Activated naive CD4-positive, alpha-beta T cell treated with anti-CD3 and anti-CD28 coated beads for 36 hours (primary cell): ENCODE measurements around the gene PTAFR. TPM values are rescaled to one million over a fixed set of nuclear protein-coding genes. Genes with fewer than 3 reads are reported as not detected.

ENCODE experiments used
- CTCF ChIA-PET: fragments of 350-600 bp; sonication (Branson Sonifier 250); formaldehyde crosslinking; loops from one replicate; lab custom pipeline; 2021; ENCODE audit warnings: antibody characterized with exemption; lab: Charles Lee
- DNase-seq: peaks from one replicate; pipeline ENCODE4 v3.0.0-alpha.2; 2020
- H3K27ac Mint-ChIP-seq: one replicate; pipeline ENCODE4 v1.8.0; 2021; ENCODE audit warnings: mild to moderate bottlenecking, mixed read lengths
- H3K27me3 Mint-ChIP-seq: one replicate; pipeline ENCODE4 v1.8.0; 2021; ENCODE audit warnings: low read depth, mixed read lengths
- H3K36me3 Mint-ChIP-seq: one replicate; pipeline ENCODE4 v1.8.0; 2021; ENCODE audit warnings: low read depth, mixed read lengths
- H3K4me1 Mint-ChIP-seq: one replicate; pipeline ENCODE4 v1.8.0; 2021; ENCODE audit warnings: low read depth, mixed read lengths
- H3K4me3 Mint-ChIP-seq: one replicate; pipeline ENCODE4 v1.8.0; 2021; ENCODE audit warnings: mild to moderate bottlenecking, moderate library complexity, mixed read lengths
- H3K9me3 Mint-ChIP-seq: one replicate; pipeline ENCODE4 v1.8.0; 2021; ENCODE audit warnings: mixed read lengths
- intact Hi-C: fragments of 100-400 bp; cut with micrococcal nuclease; formaldehyde crosslinking; loops from one replicate; pipeline ENCODE4 v1.15.1; 2023
- total RNA-seq, 2 experiments: library from RNA; stranded (reverse); gene quantifications; one replicate each; pipeline ENCODE4 v1.2.3, GENCODE V29; 2021

PTAFR gene
- total RNA-seq, 2 experiments from 2014 or later, result 0.05 to 0.07 TPM

DNA sequence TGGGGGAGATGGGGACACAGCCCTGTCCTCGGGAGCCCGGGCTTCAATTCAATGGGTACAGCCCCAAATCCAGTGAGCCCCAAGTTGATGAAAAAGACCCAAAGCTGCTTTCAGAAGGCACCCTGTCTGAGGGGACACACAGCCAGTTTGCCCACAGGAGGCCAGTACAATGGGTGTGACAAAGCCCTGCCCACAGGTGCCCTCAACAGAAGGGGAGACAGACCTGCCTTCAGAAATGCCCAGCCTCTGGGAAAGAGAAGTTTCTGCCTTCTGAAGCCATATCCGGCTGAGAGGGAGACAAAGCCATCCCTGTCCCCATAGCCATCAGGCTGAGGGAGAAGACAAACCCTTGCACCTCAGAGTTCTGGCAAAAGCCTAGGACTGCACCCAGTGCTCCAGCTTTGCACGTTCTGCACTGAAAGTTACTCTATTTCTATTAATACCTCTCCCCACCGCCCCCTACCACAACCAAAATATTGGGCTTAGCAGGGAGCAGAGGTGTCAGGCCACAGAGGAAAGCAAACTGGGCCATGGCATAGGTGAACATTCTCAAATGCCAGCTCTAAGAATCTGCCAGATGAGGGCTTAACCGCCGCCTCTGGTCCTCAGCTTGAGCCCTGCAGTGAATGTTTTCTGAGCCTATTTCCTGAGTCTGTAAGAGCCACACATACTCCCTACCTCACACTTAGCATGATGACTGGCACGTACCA lies 18.0 kb upstream of the PTAFR start:
- Mint-ChIP-seq H3K27me3 (no peaks in the 10 kb centered on the region), H3K36me3 (peaks cover 28% of the 10 kb centered on the region), H3K9me3 (peaks cover 14% of the 10 kb centered on the region), H3K27ac (no peak overlapping the region), H3K4me3 (no peak overlapping the region), H3K4me1 (peaks cover 25% of the 10 kb centered on the region)
- CTCF ChIA-PET, result interaction anchor here (0.7 to 2.5 kb wide), 4 partner anchors 12 to 102 kb away, joined by 3 to 9 read pairs (median 3); no protein-coding TSS in a partner anchor
- intact Hi-C loops, result no loop called here
- DNase-seq, result no peak

GRCh38 chr1:28193701-28194161 lies 17.2 kb upstream of the PTAFR start:
- H3K9me3 Mint-ChIP-seq, result peaks cover 7% of the 10 kb centered on the region
- H3K27ac Mint-ChIP-seq, result no peak overlapping the region
- intact Hi-C loops, result no loop called here
- CTCF ChIA-PET, result no interaction called here
- H3K36me3 Mint-ChIP-seq, result peaks cover 20% of the 10 kb centered on the region
- no peaks in the 10 kb centered on the region for H3K27me3 Mint-ChIP-seq
- no peak overlapping the region for H3K4me3 Mint-ChIP-seq
- H3K4me1 Mint-ChIP-seq, result peaks cover 17% of the 10 kb centered on the region
- no peak for DNase-seq

DNA sequence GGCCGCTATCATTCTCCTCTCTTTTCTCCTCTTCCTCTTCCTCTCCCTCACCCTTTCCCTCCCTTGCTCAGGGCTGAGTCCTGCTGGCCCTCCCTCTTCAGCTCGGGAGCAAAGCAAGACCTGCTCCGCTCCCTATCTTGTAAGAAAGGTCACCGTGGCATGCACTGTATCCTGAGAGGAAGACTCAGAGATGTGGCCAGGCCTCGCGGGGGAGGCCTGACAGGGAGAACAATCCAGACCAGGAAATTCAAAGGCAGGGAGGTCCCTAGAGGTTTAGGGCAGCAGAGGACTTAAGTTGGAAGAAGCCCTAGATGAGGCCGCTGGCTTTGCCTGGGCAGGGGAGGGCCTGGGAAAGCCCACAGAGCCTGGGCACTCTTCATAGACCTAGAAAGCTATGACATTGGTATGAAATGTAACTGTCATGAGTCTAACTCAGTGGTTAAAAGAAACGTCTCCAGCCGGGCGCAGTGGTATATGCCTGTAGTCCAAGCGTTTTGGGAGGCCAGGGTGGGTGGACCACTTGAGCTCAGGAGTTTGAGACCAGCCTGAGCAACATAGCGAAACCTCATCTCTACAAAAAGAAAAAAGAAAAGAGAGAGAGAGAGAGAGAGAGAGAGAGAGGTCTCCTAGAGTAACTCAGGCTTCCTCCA lies 14.6 kb upstream of the PTAFR start:
- Mint-ChIP-seq H3K4me1 (no peaks in the 10 kb centered on the region), H3K27me3 (no peaks in the 10 kb centered on the region), H3K9me3 (no peaks in the 10 kb centered on the region), H3K4me3 (no peak overlapping the region), H3K36me3 (peaks cover 2% of the 10 kb centered on the region), H3K27ac (no peak overlapping the region)
- DNase-seq, result no peak
- CTCF ChIA-PET, result no interaction called here
- intact Hi-C loops, result no loop called here

GRCh38 chr1:28190337-28190979 lies 14.0 kb upstream of the PTAFR start:
- Mint-ChIP-seq H3K27me3 (no peaks in the 10 kb centered on the region), H3K27ac (no peak overlapping the region), H3K36me3 (peaks cover 2% of the 10 kb centered on the region), H3K4me3 (no peak overlapping the region), H3K4me1 (no peaks in the 10 kb centered on the region), H3K9me3 (no peaks in the 10 kb centered on the region)
- intact Hi-C loops, result no loop called here
- CTCF ChIA-PET, result no interaction called here
- DNase-seq, result no peak

- Mint-ChIP-seq H3K9me3 (peaks cover 2% of the 10 kb centered on the region), H3K27me3 (peaks cover 5% of the 10 kb centered on the region)
- CTCF ChIA-PET, result no interaction called here
These were observed 8.6 kb upstream of the PTAFR start for GRCh38 chr1:28185071-28185470.

GRCh38 chr1:28180306-28181305 lies 4.1 kb upstream of the PTAFR start:
- intact Hi-C loops, result no loop called here
- no peak for DNase-seq
- peaks cover 2% of the 10 kb centered on the region for H3K9me3 Mint-ChIP-seq
- no peak overlapping the region for H3K4me3 Mint-ChIP-seq
- H3K4me1 Mint-ChIP-seq, result peaks cover 11% of the 10 kb centered on the region
- no peaks in the 10 kb centered on the region for H3K36me3 Mint-ChIP-seq
- CTCF ChIA-PET, result no interaction called here
- H3K27me3 Mint-ChIP-seq, result peaks cover 16% of the 10 kb centered on the region
- no peak overlapping the region for H3K27ac Mint-ChIP-seq

More at GRCh38 chr1:28185071-28185470, 8.6 kb upstream of the PTAFR start:
- Mint-ChIP-seq H3K36me3 (no peaks in the 10 kb centered on the region), H3K27ac (no peak overlapping the region), H3K4me1 (peaks cover 11% of the 10 kb centered on the region), H3K4me3 (no peak overlapping the region)
- intact Hi-C loops, result no loop called here
- no peak for DNase-seq

DNA sequence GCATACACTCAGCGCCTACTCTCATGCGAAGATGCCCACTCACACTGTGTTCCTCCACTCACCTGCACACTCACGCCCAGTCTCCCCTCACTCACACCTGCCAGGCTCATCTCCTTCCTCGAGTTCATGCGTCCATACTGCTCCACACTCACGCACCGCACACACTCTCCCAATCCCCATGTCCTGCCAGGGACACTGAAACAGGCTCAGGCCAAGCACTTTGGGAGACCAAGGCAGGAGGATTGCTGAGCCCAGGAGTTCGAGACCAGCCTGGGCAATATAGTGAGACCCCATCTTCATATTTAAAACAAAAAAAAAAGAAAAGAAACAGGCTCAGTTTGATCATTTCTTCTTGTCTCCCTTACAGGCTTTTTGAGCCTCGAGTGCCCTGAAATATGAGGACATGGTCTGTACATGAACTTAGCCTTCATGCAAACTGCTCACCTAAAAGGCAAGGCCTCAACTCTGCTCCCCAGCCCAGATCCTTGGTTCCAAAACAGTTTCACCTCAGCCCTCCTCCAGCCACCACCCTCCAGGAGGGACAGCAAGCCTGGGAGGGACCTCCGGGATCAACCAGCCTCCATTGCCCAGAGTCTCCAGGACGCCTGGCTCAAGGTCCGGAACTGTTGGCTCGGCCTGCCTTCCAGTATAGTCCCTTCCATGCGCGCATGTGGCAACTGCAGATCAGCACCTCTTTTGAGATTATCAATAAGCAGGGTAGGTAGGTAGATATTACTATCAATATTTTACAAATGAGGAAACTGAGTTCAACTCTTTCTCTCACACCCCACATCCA lies 2.4 kb upstream of the PTAFR start:
- H3K4me3 Mint-ChIP-seq, result no peak overlapping the region
- CTCF ChIA-PET, result no interaction called here
- intact Hi-C loops, result no loop called here
- no peak overlapping the region for H3K27ac Mint-ChIP-seq
- DNase-seq, result no peak
- peaks cover 11% of the 10 kb centered on the region for H3K4me1 Mint-ChIP-seq
- H3K36me3 Mint-ChIP-seq, result no peaks in the 10 kb centered on the region
- no peaks in the 10 kb centered on the region for H3K9me3 Mint-ChIP-seq
- peaks cover 24% of the 10 kb centered on the region for H3K27me3 Mint-ChIP-seq

- Mint-ChIP-seq H3K27me3 (peaks cover 31% of the 10 kb centered on the region), H3K4me1 (peaks cover 27% of the 10 kb centered on the region)
- no peak for DNase-seq
These were observed 470 bp downstream of the PTAFR start for GRCh38 chr1:28175955-28176485.

DNA sequence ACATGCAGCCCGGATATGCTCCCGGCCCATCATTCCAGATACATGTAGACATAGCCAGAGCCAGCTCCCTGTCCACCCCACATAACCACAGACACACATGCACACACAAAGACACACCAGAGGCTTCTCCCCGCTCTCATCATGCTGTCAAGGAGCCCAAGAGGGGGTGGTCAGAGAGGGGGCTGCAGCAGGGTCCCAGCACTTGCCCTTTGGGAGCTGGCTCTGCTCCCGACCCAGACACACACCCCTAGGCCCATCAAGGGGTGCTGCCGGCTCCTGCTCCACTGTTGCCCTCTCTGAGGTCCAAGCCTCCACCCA lies 2.6 kb downstream of the PTAFR start:
- peaks cover 26% of the 10 kb centered on the region for H3K27me3 Mint-ChIP-seq
- intact Hi-C loops, result no loop called here
- H3K36me3 Mint-ChIP-seq, result no peaks in the 10 kb centered on the region
- H3K27ac Mint-ChIP-seq, result no peak overlapping the region
- peaks cover 33% of the 10 kb centered on the region for H3K4me1 Mint-ChIP-seq
- no peak overlapping the region for H3K4me3 Mint-ChIP-seq
- DNase-seq, result no peak
- H3K9me3 Mint-ChIP-seq, result no peaks in the 10 kb centered on the region
- CTCF ChIA-PET, result interaction anchor here (0.7 kb wide), 1 partner anchor 172 kb away, joined by 4 read pairs; no protein-coding TSS in a partner anchor

More at GRCh38 chr1:28175955-28176485, 470 bp downstream of the PTAFR start:
- CTCF ChIA-PET, result no interaction called here
- intact Hi-C loops, result no loop called here
- no peak overlapping the region for H3K27ac Mint-ChIP-seq
- H3K4me3 Mint-ChIP-seq, result no peak overlapping the region
- H3K36me3 Mint-ChIP-seq, result no peaks in the 10 kb centered on the region
- no peaks in the 10 kb centered on the region for H3K9me3 Mint-ChIP-seq

DNA sequence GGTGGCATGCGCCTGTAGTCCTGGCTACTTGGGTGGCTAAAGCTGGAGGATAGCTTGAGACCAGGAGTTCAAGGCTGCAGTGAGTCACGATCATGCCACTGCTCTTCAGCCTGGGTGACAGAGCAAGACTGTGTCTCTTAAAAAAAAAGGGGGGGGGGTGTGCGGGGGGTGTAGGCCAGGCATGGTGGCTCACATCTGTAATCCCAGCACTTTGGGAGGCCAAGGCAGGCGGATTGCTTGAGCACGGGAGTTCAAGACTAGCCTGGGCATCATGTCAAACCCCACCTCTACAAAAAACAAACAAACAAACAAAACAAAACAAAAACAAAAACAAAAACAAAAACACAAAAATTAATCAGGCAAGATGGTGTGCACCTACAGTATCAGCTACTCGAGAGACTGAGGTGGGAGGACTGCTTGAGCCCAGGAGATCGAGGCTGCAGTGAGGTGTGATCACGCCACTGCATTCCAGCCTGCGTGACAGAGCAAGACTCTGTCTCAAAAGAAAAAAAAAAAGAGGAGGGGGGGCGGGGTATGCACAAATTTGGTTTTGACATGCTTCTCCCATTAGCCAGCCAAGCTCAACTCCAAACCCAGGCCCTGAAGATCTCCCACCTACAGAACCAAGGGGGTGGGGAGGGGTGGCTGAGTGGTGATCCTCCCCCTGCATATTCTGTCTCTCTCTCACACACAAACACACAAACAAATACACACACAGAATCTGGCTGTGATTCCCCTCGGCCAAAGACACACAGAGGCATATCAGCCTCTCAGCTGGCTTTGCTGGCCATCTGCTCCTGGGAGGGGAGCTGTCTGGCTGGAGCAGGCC lies 3.1 kb downstream of the PTAFR start:
- intact Hi-C loops, result no loop called here
- Mint-ChIP-seq H3K27me3 (peaks cover 26% of the 10 kb centered on the region), H3K4me1 (peaks cover 39% of the 10 kb centered on the region), H3K4me3 (no peak overlapping the region), H3K36me3 (no peaks in the 10 kb centered on the region), H3K9me3 (no peaks in the 10 kb centered on the region), H3K27ac (no peak overlapping the region)
- no peak for DNase-seq
- CTCF ChIA-PET, result interaction anchor here (0.7 kb wide), 2 partner anchors 170 to 172 kb away, joined by 4 read pairs; no protein-coding TSS in a partner anchor
